ENCODE data around the gene LSM7.

DNA sequence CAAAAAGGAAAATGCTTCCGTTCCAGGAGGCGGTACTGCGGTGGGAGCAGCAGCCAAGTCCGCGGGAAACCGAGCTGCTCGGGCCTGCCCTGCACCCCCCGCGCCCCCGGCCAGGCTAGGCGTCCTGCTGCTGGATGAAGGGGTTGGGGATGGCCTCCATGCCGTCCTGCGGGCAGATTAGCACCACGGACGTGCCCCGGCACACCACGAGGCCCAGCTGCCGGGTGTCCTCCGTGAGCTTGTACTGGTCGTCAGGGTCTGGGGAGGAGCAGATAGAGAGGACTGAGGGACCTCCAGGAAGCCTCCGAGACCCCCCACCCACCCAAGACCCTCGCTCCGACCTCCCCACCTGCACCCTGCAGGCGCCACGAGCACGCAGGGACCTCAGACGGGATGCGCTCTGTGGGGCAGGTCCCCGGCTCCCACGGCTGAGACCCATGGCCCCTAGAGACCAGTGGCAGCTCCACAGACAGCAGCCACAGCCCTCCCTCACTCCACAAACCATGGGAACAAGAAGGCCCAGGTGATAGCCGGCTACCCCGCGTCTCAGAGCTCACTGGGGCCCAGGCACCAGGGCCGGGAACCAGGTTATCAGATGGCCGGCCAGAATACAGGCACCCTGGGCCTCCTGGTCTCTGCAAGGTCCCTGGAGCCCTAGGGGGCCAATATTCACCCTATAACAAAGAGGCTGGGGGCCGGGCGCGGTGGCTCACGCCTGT lies 6.7 kb downstream of the LSM7 start:
- TF ChIP-seq, protein P1, sequence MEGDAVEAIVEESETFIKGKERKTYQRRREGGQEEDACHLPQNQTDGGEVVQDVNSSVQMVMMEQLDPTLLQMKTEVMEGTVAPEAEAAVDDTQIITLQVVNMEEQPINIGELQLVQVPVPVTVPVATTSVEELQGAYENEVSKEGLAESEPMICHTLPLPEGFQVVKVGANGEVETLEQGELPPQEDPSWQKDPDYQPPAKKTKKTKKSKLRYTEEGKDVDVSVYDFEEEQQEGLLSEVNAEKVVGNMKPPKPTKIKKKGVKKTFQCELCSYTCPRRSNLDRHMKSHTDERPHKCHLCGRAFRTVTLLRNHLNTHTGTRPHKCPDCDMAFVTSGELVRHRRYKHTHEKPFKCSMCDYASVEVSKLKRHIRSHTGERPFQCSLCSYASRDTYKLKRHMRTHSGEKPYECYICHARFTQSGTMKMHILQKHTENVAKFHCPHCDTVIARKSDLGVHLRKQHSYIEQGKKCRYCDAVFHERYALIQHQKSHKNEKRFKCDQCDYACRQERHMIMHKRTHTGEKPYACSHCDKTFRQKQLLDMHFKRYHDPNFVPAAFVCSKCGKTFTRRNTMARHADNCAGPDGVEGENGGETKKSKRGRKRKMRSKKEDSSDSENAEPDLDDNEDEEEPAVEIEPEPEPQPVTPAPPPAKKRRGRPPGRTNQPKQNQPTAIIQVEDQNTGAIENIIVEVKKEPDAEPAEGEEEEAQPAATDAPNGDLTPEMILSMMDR (IDR thresholded peaks at IDR 0.05), result no peak
- TF ChIP-seq POLR2A (IDR thresholded peaks at IDR 0.05), result no peak
- no peak for TF ChIP-seq POLR2AphosphoS5 (IDR thresholded peaks at IDR 0.05)
- TF ChIP-seq EP300 (IDR thresholded peaks at IDR 0.05), result no peak
